ENCODE results near the gene GNG12.
"Not testable (repeated sequence)": the region's sequence is repeated elsewhere in the genome, so short reads cannot be mapped to it uniquely, and the experiment has no call there.

Gene GNG12

DNA sequence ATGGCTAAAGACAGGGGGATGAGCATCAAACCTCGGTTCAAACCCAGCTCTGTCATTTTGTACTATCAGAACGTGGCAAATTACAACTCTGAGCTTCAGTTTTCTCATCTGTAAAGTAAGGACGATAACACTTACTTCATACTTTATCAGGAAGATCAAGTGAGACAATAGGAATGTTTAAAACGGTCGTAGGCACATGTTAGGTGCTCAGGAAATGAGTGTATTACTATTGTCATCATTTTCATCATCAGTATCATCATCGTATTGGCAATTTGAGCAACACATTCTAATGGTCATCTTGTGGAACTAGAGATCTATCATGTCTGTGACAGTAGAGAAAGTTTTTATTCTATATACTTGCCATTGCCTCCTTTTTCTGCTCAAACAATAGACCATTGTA is 170.4 kb downstream of the GNG12 start:
- Histone ChIP-seq H3K27ac (ENCODE audit: low read depth, low read length) (no peak overlapping the region), H3K27me3 (ENCODE audit: low read length) (no peaks in the 10 kb centered on the region), H3K9ac (ENCODE audit: low read length) (no peak overlapping the region), H3K4me3 (ENCODE audit: insufficient read depth, low read length, poor library complexity, severe bottlenecking) (no peak overlapping the region), H3K36me3 (ENCODE audit: low read length) (no peaks in the 10 kb centered on the region), H3K9me3 (ENCODE audit: insufficient read depth, low read length) (no peaks in the 10 kb centered on the region), H3K4me2 (ENCODE audit: low read depth, low read length, poor library complexity, severe bottlenecking) (no peak overlapping the region), H2AFZ (ENCODE audit: low read depth, low read length, severe bottlenecking) (no peak overlapping the region), H3K9me2 (replicated peaks; ENCODE audit: insufficient read depth, low read length) (no peaks in the 10 kb centered on the region), H3K79me2 (ENCODE audit: insufficient read depth, low read length) (no peaks in the 10 kb centered on the region), H3F3A (ENCODE audit: insufficient read depth) (no peaks in the 10 kb centered on the region), H4K20me1 (ENCODE audit: low read depth, low read length) (no peaks in the 10 kb centered on the region)
- TF ChIP-seq EZH2phosphoT487 (conservative IDR thresholded peaks at IDR 0.05; ENCODE audit: low read length) (no peak), CTCF (IDR thresholded peaks at IDR 0.05; ENCODE audit: insufficient read depth, low read length, poor library complexity, severe bottlenecking) (no peak)

- no peak overlapping the region for H3K4me2 ChIP-seq (ENCODE audit: low read depth, low read length, poor library complexity, severe bottlenecking)
- H3K9me3 ChIP-seq (ENCODE audit: insufficient read depth, low read length), result no peaks in the 10 kb centered on the region
- H3F3A ChIP-seq (ENCODE audit: insufficient read depth), result no peaks in the 10 kb centered on the region
- H3K79me2 ChIP-seq (ENCODE audit: insufficient read depth, low read length), result no peaks in the 10 kb centered on the region
- H4K20me1 ChIP-seq (ENCODE audit: low read depth, low read length), result no peaks in the 10 kb centered on the region
- H3K27ac ChIP-seq (ENCODE audit: low read depth, low read length), result no peak overlapping the region
- H3K4me3 ChIP-seq (ENCODE audit: insufficient read depth, low read length, poor library complexity, severe bottlenecking), result no peak overlapping the region
- no peak for TF ChIP-seq CTCF (IDR thresholded peaks at IDR 0.05; ENCODE audit: insufficient read depth, low read length, poor library complexity, severe bottlenecking)
- TF ChIP-seq EZH2phosphoT487 (conservative IDR thresholded peaks at IDR 0.05; ENCODE audit: low read length), result no peak
- H3K9ac ChIP-seq (ENCODE audit: low read length), result no peak overlapping the region
- H3K27me3 ChIP-seq (ENCODE audit: low read length), result no peaks in the 10 kb centered on the region
- H3K36me3 ChIP-seq (ENCODE audit: low read length), result no peaks in the 10 kb centered on the region
- H3K9me2 ChIP-seq (replicated peaks; ENCODE audit: insufficient read depth, low read length), result no peaks in the 10 kb centered on the region
- no peak overlapping the region for H2AFZ ChIP-seq (ENCODE audit: low read depth, low read length, severe bottlenecking)
These were observed 174.0 kb downstream of the GNG12 start for GRCh38 chr1:67659229-67659628.

GRCh38 chr1:67657152-67657551 is 176.1 kb downstream of the GNG12 start:
- not testable (repeated sequence) for H3K36me3 ChIP-seq (ENCODE audit: low read length); H3F3A ChIP-seq (ENCODE audit: insufficient read depth); H3K4me2 ChIP-seq (ENCODE audit: low read depth, low read length, poor library complexity, severe bottlenecking); H3K79me2 ChIP-seq (ENCODE audit: insufficient read depth, low read length); H3K27me3 ChIP-seq (ENCODE audit: low read length); H3K9ac ChIP-seq (ENCODE audit: low read length); H2AFZ ChIP-seq (ENCODE audit: low read depth, low read length, severe bottlenecking); H4K20me1 ChIP-seq (ENCODE audit: low read depth, low read length); H3K27ac ChIP-seq (ENCODE audit: low read depth, low read length); H3K4me3 ChIP-seq (ENCODE audit: insufficient read depth, low read length, poor library complexity, severe bottlenecking); H3K9me2 ChIP-seq (replicated peaks; ENCODE audit: insufficient read depth, low read length); H3K9me3 ChIP-seq (ENCODE audit: insufficient read depth, low read length)

DNA sequence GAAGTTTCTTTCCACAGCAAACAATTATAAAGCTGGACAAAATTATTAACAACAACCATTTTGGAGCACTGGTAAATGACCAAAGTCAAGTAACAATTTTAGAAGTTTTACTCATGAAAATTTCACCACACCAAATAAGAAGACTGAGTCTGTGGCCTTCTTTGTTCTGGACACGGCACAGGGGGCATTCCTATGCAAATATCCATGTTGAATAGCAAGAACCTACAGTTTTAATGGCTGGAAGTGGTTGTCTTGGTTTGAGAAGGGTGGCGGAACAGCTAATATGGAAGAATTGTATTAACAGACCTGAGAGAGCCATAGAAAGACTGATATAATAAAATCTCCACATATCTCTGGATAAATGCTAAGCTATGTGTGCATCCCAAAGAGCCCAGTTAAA is 177.7 kb downstream of the GNG12 start:
- Histone ChIP-seq H3K27me3 (ENCODE audit: low read length) (no peaks in the 10 kb centered on the region), H4K20me1 (ENCODE audit: low read depth, low read length) (no peaks in the 10 kb centered on the region), H3K4me3 (ENCODE audit: insufficient read depth, low read length, poor library complexity, severe bottlenecking) (no peak overlapping the region), H3K9me3 (ENCODE audit: insufficient read depth, low read length) (no peaks in the 10 kb centered on the region), H3K9me2 (replicated peaks; ENCODE audit: insufficient read depth, low read length) (no peaks in the 10 kb centered on the region), H3K36me3 (ENCODE audit: low read length) (no peaks in the 10 kb centered on the region), H2AFZ (ENCODE audit: low read depth, low read length, severe bottlenecking) (no peak overlapping the region), H3K79me2 (ENCODE audit: insufficient read depth, low read length) (no peaks in the 10 kb centered on the region), H3K4me2 (ENCODE audit: low read depth, low read length, poor library complexity, severe bottlenecking) (no peak overlapping the region), H3F3A (ENCODE audit: insufficient read depth) (no peaks in the 10 kb centered on the region), H3K27ac (ENCODE audit: low read depth, low read length) (no peak overlapping the region), H3K9ac (ENCODE audit: low read length) (no peak overlapping the region)
- TF ChIP-seq CTCF (IDR thresholded peaks at IDR 0.05; ENCODE audit: insufficient read depth, low read length, poor library complexity, severe bottlenecking) (no peak), EZH2phosphoT487 (conservative IDR thresholded peaks at IDR 0.05; ENCODE audit: low read length) (no peak)

All from SU-DHL-6 (cell line).